Activated CD8-positive, alpha-beta T cell treated with anti-CD3 and anti-CD28 coated beads, Interleukin-2, amount 10 ng/mL, durations not matched to agents 7 days and 5 days (primary cell): ENCODE measurements around the gene C2orf74. TPM values are rescaled to one million over a fixed set of nuclear protein-coding genes. Genes with fewer than 3 reads are reported as not detected.
"Not testable (repeated sequence)": the region's sequence is repeated elsewhere in the genome, so short reads cannot be mapped to it uniquely, and the experiment has no call there.

ENCODE experiments used
- ATAC-seq: fragments of 150-1000 bp; cut with Tn5 transposase; one replicate; pipeline ENCODE4 v1.10.0; 2021; ENCODE audit warnings: moderate library complexity
- CTCF ChIA-PET: fragments of 350-600 bp; sonication (Branson Sonifier 250); formaldehyde crosslinking; loops from one replicate; lab custom pipeline; 2021; ENCODE audit warnings: antibody characterized with exemption; lab: Charles Lee
- POLR2A ChIA-PET: fragments of 350-600 bp; sonication (Branson Sonifier 250); formaldehyde crosslinking; loops from one replicate; lab custom pipeline; 2021; ENCODE audit warnings: antibody characterized with exemption; lab: Charles Lee
- DNase-seq: peaks from one replicate; pipeline ENCODE4 v3.0.0-alpha.2; 2020
- H3K27ac Mint-ChIP-seq: one replicate; pipeline ENCODE4 v1.8.0; 2021; ENCODE audit warnings: mild to moderate bottlenecking, mixed read lengths
- H3K27me3 Mint-ChIP-seq: one replicate; pipeline ENCODE4 v1.8.0; 2021; ENCODE audit warnings: low read depth, mixed read lengths
- H3K36me3 Mint-ChIP-seq: one replicate; pipeline ENCODE4 v1.8.0; 2021; ENCODE audit warnings: low read depth, mixed read lengths
- H3K4me1 Mint-ChIP-seq: one replicate; pipeline ENCODE4 v1.8.0; 2021; ENCODE audit warnings: low read depth, mixed read lengths
- H3K4me3 Mint-ChIP-seq: one replicate; pipeline ENCODE4 v1.8.0; 2021; ENCODE audit warnings: mild to moderate bottlenecking, mixed read lengths
- H3K9me3 Mint-ChIP-seq: one replicate; pipeline ENCODE4 v1.8.0; 2022; ENCODE audit warnings: mixed read lengths; ENCODE audit not compliant: insufficient read depth
- total RNA-seq, 2 experiments: library from RNA; stranded (reverse); gene quantifications; one replicate each; pipeline ENCODE4 v1.2.3, GENCODE V29; 2021

Gene C2orf74
- total RNA-seq, 2 experiments from 2014 or later, result 8.4 to 8.8 TPM

DNA sequence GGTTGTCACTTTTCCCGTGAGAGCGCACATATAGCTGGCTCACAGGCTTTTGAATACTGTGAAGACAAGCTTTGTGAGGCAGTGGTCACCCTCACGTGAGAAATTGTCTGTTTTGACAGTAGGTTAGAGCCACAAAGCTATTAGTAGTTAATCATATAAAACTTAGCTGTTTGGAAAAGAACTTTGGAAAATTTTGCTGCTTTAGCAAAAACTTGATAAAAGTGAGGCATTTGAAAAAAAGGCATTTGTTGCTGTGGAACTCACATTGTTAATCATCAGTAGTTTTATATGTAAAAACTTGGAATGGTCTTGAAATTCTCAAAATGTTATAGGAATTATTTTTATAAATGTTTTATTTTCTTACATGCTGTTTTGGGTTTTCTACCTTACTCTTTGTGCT is 22.3 kb downstream of the C2orf74 start:
- H3K9me3 Mint-ChIP-seq, result no peaks in the 10 kb centered on the region
- H3K27me3 Mint-ChIP-seq, result no peaks in the 10 kb centered on the region
- H3K36me3 Mint-ChIP-seq, result peaks cover 91% of the 10 kb centered on the region
- peaks cover 48% of the 10 kb centered on the region for H3K4me1 Mint-ChIP-seq
- no peak overlapping the region for H3K27ac Mint-ChIP-seq
- ChIA-PET POLR2A (no interaction called here), CTCF (interaction anchor here (0.8 kb wide), 1 partner anchor 8 kb away, joined by 3 read pairs; no protein-coding TSS in a partner anchor)
- no peak overlapping the region for H3K4me3 Mint-ChIP-seq
- DNase-seq (no peak), ATAC-seq (no peak)

DNA sequence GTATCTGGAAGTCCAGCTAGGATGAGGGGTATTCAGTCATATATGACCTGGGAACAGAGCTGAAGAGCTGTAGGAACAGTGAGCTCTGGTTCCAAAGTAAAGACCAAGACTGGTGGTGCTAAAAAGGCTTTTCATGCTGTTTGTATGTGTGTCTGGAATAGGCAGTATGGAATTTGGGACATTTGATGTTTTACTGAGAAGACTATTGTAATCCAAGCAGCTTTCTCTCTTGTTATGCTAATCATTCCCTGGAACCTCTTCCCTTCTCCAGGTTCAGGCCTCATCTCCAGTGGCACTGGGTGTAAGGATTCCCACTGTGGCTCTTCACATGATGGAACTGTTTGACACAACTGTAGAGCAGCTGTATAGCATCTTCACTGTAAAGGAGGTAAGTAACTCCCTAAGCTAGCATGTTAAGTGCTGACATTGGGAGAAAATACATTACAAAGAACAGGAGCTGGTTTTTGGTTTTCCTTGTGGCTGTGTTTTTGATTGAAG is 23.3 kb downstream of the C2orf74 start:
- H3K27ac Mint-ChIP-seq, result no peak overlapping the region

GRCh38 chr2:61187085-61187484 is 25.1 kb downstream of the C2orf74 start:
- Mint-ChIP-seq H3K9me3 (no peaks in the 10 kb centered on the region), H3K4me1 (peaks cover 20% of the 10 kb centered on the region), H3K36me3 (peaks cover 80% of the 10 kb centered on the region), H3K27ac (no peak overlapping the region), H3K27me3 (no peaks in the 10 kb centered on the region), H3K4me3 (no peak overlapping the region)
- POLR2A ChIA-PET, result no interaction called here
- CTCF ChIA-PET, result no interaction called here
- ATAC-seq (no peak), DNase-seq (no peak)

More for the DNA sequence above, 23.3 kb downstream of the C2orf74 start:
- Mint-ChIP-seq H3K36me3 (peaks cover 91% of the 10 kb centered on the region), H3K9me3 (no peaks in the 10 kb centered on the region), H3K4me3 (no peak overlapping the region), H3K4me1 (peaks cover 38% of the 10 kb centered on the region), H3K27me3 (no peaks in the 10 kb centered on the region)
- ChIA-PET CTCF (interaction anchor here (0.8 kb wide), 1 partner anchor 9 kb away, joined by 3 read pairs; no protein-coding TSS in a partner anchor), POLR2A (interaction anchor here (1.2 kb wide), 1 partner anchor 12 kb away, joined by 3 read pairs; no protein-coding TSS in a partner anchor)
- no peak for DNase-seq
- ATAC-seq, result no peak

DNA sequence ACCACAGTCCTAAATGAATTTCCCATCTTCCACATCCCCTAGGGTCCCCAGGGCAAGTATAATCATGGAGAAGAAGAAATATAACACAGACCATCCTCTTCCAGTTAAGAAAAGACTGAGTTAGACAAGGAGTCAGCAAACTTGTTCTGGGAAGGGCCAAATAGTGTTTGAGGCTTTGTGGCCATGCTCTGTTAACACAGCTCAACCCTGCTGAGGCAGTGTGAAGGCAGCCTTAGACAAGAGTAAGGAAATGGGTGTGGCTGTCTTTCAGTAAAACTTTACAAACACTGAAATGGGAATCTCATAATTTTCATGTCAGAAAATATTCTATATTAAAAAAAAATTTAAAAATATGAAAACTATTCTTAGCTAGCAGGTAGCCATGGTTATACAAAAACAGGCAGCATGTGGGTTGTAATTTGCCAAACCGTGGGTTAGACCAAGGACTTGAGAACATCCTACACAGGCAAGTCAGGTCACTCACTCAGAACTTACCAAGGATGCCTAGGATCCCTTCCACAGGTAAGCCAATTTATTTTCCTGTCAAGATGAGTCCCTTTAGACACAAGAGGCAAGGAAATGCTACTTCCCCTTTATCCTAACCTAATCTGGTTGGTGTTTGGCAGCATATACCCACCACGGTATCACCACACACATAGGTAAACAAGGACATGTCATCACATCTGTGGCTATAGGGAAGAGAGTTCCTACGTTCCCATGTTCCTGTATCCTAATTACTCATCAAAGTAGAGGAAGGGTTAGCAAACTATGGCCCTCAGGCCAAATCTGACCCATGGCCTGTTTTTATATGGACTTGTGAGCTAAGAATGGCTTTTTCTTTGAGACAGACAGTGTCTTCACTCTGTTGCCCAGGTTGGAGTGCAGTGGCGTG is 31.9 kb downstream of the C2orf74 start:
- peaks cover 41% of the 10 kb centered on the region for H3K36me3 Mint-ChIP-seq
- H3K9me3 Mint-ChIP-seq, result no peaks in the 10 kb centered on the region
- peak overlapping the region; percentile 3 for H3K27ac Mint-ChIP-seq
- peak; percentile 76 for ATAC-seq
- ChIA-PET CTCF (interaction anchor here (1.5 kb wide), 1 partner anchor 17 kb away, joined by 3 read pairs; no protein-coding TSS in a partner anchor), POLR2A (interaction anchor here (2.0 kb wide), 1 partner anchor 16 kb away, joined by 11 read pairs; no protein-coding TSS in a partner anchor)
- no peak overlapping the region for H3K4me3 Mint-ChIP-seq
- H3K27me3 Mint-ChIP-seq, result no peaks in the 10 kb centered on the region
- DNase-seq, result no peak
- peaks cover 10% of the 10 kb centered on the region for H3K4me1 Mint-ChIP-seq

DNA sequence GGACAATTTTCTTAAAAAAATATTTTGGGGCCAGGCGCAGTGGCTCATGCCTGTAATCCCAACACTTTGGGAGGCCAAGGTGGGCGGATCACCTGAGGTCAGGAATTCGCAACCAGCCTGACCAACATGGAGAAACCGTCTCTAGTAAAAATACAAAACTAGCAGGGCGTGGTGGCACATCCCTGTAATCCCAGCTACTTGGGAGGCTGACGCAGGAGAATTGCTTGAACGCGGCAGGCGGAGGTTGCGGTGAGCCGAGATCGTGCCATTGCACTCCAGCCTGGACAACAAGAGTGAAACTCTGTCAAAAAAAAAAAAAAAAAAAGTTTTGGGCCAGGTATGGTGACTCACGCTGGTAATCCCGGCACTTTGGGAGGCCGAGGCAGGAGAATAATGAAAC is 32.7 kb downstream of the C2orf74 start:
- H3K9me3 Mint-ChIP-seq, ATAC-seq, H3K4me3 Mint-ChIP-seq, DNase-seq, H3K27ac Mint-ChIP-seq, CTCF ChIA-PET, H3K4me1 Mint-ChIP-seq, H3K27me3 Mint-ChIP-seq: not testable (repeated sequence)
- H3K36me3 Mint-ChIP-seq, result peaks cover 42% of the 10 kb centered on the region
- POLR2A ChIA-PET, result interaction anchor here (2.0 kb wide), 1 partner anchor 17 kb away, joined by 11 read pairs; no protein-coding TSS in a partner anchor

- Mint-ChIP-seq H3K4me3 (no peak overlapping the region), H3K27ac (no peak overlapping the region), H3K4me1 (peaks cover 10% of the 10 kb centered on the region), H3K27me3 (no peaks in the 10 kb centered on the region), H3K36me3 (peaks cover 35% of the 10 kb centered on the region), H3K9me3 (no peaks in the 10 kb centered on the region)
- CTCF ChIA-PET, result interaction anchor here (0.7 kb wide), 1 partner anchor 10 kb away, joined by 3 read pairs; no protein-coding TSS in a partner anchor
- POLR2A ChIA-PET, result interaction anchor here (1.1 to 1.2 kb wide), 2 partner anchors 11 to 18 kb away, joined by 3 to 4 read pairs; no protein-coding TSS in a partner anchor
- DNase-seq, result no peak
- ATAC-seq, result no peak
These were observed 34.7 kb downstream of the C2orf74 start for GRCh38 chr2:61196671-61197070.

- H3K27me3 Mint-ChIP-seq, result no peaks in the 10 kb centered on the region
- DNase-seq (no peak), ATAC-seq (no peak)
- H3K36me3 Mint-ChIP-seq, result peaks cover 54% of the 10 kb centered on the region
- H3K4me3 Mint-ChIP-seq, result no peak overlapping the region
- ChIA-PET POLR2A (interaction anchor here (0.7 kb wide), 1 partner anchor 60 kb away, joined by 3 read pairs; no protein-coding TSS in a partner anchor), CTCF (no interaction called here)
- H3K9me3 Mint-ChIP-seq, result no peaks in the 10 kb centered on the region
- H3K4me1 Mint-ChIP-seq, result no peaks in the 10 kb centered on the region
- H3K27ac Mint-ChIP-seq, result no peak overlapping the region
These were observed 43.1 kb downstream of the C2orf74 start for GRCh38 chr2:61205132-61205531.

GRCh38 chr2:61210332-61210981 is 48.5 kb downstream of the C2orf74 start:
- H3K27ac Mint-ChIP-seq, result no peak overlapping the region
- H3K4me1 Mint-ChIP-seq, result no peaks in the 10 kb centered on the region
- POLR2A ChIA-PET, result interaction anchor here (0.6 kb wide), 1 partner anchor 492 kb away, joined by 3 read pairs; no protein-coding TSS in a partner anchor
- CTCF ChIA-PET, result interaction anchor here (1.0 to 1.3 kb wide), 3 partner anchors 10 to 212 kb away, joined by 3 to 4 read pairs (median 3); no protein-coding TSS in a partner anchor
- DNase-seq (no peak), ATAC-seq (no peak)
- H3K36me3 Mint-ChIP-seq, result peaks cover 33% of the 10 kb centered on the region
- H3K9me3 Mint-ChIP-seq, result no peaks in the 10 kb centered on the region
- H3K27me3 Mint-ChIP-seq, result no peaks in the 10 kb centered on the region
- no peak overlapping the region for H3K4me3 Mint-ChIP-seq

DNA sequence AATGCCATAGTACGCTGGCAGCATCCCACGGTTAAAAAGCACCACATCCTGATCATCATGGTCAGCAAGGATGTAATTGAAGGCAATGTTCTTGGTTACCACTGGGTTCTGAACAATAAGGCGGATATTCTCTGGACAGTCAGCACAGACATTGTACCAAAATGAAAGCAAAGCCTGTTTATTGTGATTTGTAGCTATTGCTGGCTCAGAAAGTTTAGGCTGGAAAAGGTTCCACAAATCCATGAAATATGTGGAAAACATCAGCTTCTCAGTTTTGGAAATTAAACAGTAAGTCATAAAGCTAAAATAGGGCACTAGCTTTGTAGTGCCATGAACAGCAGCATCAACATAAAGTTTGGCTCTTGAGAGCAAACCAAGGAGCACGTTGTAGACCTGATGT is 52.2 kb downstream of the C2orf74 start:
- Mint-ChIP-seq H3K9me3 (no peaks in the 10 kb centered on the region), H3K4me1 (peaks cover 2% of the 10 kb centered on the region), H3K27me3 (no peaks in the 10 kb centered on the region), H3K36me3 (peaks cover 26% of the 10 kb centered on the region), H3K27ac (no peak overlapping the region), H3K4me3 (no peak overlapping the region)
- ATAC-seq (no peak), DNase-seq (no peak)
- CTCF ChIA-PET, result interaction anchor here (0.7 kb wide), 1 partner anchor 161 kb away, joined by 3 read pairs; no protein-coding TSS in a partner anchor
- POLR2A ChIA-PET, result no interaction called here
